ENCODE data around the gene WRAP53. TPM values are rescaled to one million over a fixed set of nuclear protein-coding genes. Genes with fewer than 3 reads are reported as not detected.

Gene WRAP53
- total and polyA plus RNA-seq, 2 of the 13 experiments (the other 11 are each of a cell fraction or from before 2014, with no cell fraction given) = 7.0 to 19.5 TPM

DNA sequence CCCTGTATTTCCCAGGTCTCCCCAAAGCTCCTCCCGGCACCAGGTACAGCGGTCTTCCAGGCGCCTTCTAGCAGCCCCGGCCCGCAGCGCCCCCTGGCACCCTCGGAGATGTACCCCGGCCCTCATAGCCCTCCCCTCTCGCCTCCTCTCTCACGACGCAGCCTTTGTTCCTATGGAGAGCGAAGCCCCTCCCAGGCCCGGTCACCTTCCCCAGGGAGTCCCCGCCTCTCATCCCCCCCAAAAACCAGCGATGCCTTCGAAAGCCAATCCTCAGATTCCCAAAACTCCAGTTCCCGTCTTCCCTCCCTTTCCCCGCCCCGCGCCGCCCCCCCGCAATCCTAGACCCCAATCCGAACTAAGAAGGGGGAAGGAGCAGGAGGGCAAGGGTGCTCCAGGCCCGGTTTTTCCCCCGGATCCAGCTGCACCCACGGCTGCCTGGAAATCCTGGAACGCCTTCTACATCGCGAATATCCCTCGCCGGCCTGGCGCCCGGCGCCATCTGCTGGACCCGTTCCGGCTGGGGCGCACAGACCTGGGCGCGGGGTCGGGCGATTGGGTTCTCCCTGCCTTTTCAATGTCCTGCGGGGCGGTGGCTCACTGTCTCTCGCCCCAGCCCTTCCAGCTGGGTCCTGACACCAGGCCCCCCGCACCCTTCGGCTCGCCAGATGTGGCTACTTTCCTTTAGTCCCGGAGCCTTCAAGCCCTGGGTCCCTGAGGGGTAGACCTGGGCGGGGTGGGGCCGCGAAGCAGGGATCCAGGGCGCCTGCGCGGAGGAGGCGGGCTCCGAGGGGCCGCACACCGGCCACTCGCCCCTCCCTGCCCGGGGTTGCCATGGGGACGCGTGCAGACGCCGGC, 28.9 kb downstream of the WRAP53 start, which contains the start of gene DNAH2:
Gene DNAH2 (plus strand): TSS at position 844 of the 855 bp plus-strand sequence. CDS start 1,991 bp downstream, outside the sequence.
- ChIA-PET CTCF (ENCODE audit: low intra/inter-chr PET ratio, low total read pairs) (interaction anchor here (2.0 kb wide), 1 partner anchor 29 kb away, joined by 5 read pairs; the partner anchor contains the start of gene WRAP53), POLR2A (interaction anchor here (0.9 to 2.0 kb wide), 4 partner anchors 11 to 31 kb away, joined by 3 to 6 read pairs (median 4); partner anchors contain the start of genes TP53 and WRAP53)
- Histone ChIP-seq H3K9me3 (ENCODE audit: low read length) (no peaks in the 10 kb centered on the region), H3K79me2 (ENCODE audit: insufficient read depth, low read length) (no peaks in the 10 kb centered on the region), H3K27me3 (ENCODE audit: control insufficient read depth in 1 of 2, insufficient read depth in 2 of 2, low read length in 2 of 2) (peaks cover 12 to 85% of the 10 kb centered on the region in 2 experiments), H3K36me3 (replicated peaks in 1 of 2; ENCODE audit: control insufficient read depth in 1 of 2, insufficient read depth in 2 of 2, low read length in 2 of 2) (no peaks in the 10 kb centered on the region), H3K4me1 (ENCODE audit: insufficient read depth, low read length) (peaks cover 27% of the 10 kb centered on the region), H3K4me2 (ENCODE audit: low read depth, low read length) (peak within 1 kb of the TSS; percentile 78), H4K20me1 (ENCODE audit: insufficient read depth, low read length) (no peaks in the 10 kb centered on the region), H2AFZ (ENCODE audit: low read length) (no peak within 1 kb of the TSS), H3K9ac (ENCODE audit: insufficient read depth, low read depth, low read length) (no peak within 1 kb of the TSS), H3K4me3 (replicated peaks in 1 of 3; ENCODE audit: insufficient read depth in 1 of 3, low read depth in 2 of 3, low read length in 3 of 3) (peak within 1 kb of the TSS; percentile 49 to 72 (median 62); a peak in 5 of 6 replicates), H3K27ac (ENCODE audit: extremely low read length, insufficient read depth, low read length) (no peak within 1 kb of the TSS)
- DNase-seq (ENCODE audit: low spot score) = peak; percentile 60
- peak; percentile 86 for ATAC-seq
- BruUV-seq (replicated peaks) = no TSS peak
- intact Hi-C loops (cut with micrococcal nuclease; ENCODE audit: unreplicated experiment) (no loop called here), in situ Hi-C loops (cut with HindIII; ENCODE audit: extremely low pct_ligation_motif_present, low pct_unique_long_range_greater_than_20kb) (loop anchor here (5.0 kb wide), 1 partner anchor 85 kb away; the partner anchor contains the start of gene SHBG)
- FAIRE-seq = no peak
- under 1% methylated on average over 53 of the region's 64 CpGs for WGBS (ENCODE audit: low lambda C conversion rate)
- TF ChIP-seq, protein P1, sequence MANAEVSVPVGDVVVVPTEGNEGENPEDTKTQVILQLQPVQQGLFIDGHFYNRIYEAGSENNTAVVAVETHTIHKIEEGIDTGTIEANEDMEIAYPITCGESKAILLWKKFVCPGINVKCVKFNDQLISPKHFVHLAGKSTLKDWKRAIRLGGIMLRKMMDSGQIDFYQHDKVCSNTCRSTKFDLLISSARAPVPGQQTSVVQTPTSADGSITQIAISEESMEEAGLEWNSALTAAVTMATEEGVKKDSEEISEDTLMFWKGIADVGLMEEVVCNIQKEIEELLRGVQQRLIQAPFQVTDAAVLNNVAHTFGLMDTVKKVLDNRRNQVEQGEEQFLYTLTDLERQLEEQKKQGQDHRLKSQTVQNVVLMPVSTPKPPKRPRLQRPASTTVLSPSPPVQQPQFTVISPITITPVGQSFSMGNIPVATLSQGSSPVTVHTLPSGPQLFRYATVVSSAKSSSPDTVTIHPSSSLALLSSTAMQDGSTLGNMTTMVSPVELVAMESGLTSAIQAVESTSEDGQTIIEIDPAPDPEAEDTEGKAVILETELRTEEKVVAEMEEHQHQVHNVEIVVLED (CRISPR knock-in tag; IDR thresholded peaks at IDR 0.05; ENCODE audit: borderline replicate concordance) = peak; percentile 21; the same call in 1 of the 2 replicates
- TF ChIP-seq ZNF136 (CRISPR knock-in tag; IDR thresholded peaks at IDR 0.05; ENCODE audit: low read depth) (0 out of 2 replicates have a peak, but pooled peaks have one; percentile 81), SMAD9 (CRISPR knock-in tag; IDR thresholded peaks at IDR 0.05) (0 out of 2 replicates have a peak, but pooled peaks have one; percentile 47), SAP130 (CRISPR knock-in tag; IDR thresholded peaks at IDR 0.05; ENCODE audit: low read depth) (peak; percentile 63), ZNF431 (CRISPR knock-in tag; IDR thresholded peaks at IDR 0.05; ENCODE audit: borderline replicate concordance, low read depth) (0 out of 2 replicates have a peak, but pooled peaks have one; percentile 41), KMT2B (CRISPR knock-in tag; IDR thresholded peaks at IDR 0.05) (no peak), ISL2 (CRISPR knock-in tag; IDR thresholded peaks at IDR 0.05) (peak; percentile 38; the same call in 1 of the 2 replicates), ELF3 (CRISPR knock-in tag; IDR thresholded peaks at IDR 0.05) (peak; percentile 28; the same call in 1 of the 2 replicates), NR3C1 (CRISPR knock-in tag; IDR thresholded peaks at IDR 0.05) (no peak), PCBP1 (IDR thresholded peaks at IDR 0.05; ENCODE audit: borderline replicate concordance, low read depth, low read length) (0 out of 2 replicates have a peak, but pooled peaks have one; percentile 51), ZNF274 (CRISPR knock-in tag; IDR thresholded peaks at IDR 0.05) (peak; percentile 51; the same call in 1 of the 2 replicates), ZNF768 (CRISPR knock-in tag; IDR thresholded peaks at IDR 0.05) (0 out of 2 replicates have a peak, but pooled peaks have one; percentile 23), ZNF543 (CRISPR knock-in tag; IDR thresholded peaks at IDR 0.05) (no peak), ZMAT3 (CRISPR knock-in tag; conservative IDR thresholded peaks at IDR 0.05) (peak; percentile 59; the same call in 1 of the 2 replicates), RFX1 (IDR thresholded peaks at IDR 0.05) (peak; percentile 67), ZNF605 (CRISPR knock-in tag; IDR thresholded peaks at IDR 0.05) (0 out of 2 replicates have a peak, but pooled peaks have one; percentile 46)
- TF ChIP-seq, protein P2, sequence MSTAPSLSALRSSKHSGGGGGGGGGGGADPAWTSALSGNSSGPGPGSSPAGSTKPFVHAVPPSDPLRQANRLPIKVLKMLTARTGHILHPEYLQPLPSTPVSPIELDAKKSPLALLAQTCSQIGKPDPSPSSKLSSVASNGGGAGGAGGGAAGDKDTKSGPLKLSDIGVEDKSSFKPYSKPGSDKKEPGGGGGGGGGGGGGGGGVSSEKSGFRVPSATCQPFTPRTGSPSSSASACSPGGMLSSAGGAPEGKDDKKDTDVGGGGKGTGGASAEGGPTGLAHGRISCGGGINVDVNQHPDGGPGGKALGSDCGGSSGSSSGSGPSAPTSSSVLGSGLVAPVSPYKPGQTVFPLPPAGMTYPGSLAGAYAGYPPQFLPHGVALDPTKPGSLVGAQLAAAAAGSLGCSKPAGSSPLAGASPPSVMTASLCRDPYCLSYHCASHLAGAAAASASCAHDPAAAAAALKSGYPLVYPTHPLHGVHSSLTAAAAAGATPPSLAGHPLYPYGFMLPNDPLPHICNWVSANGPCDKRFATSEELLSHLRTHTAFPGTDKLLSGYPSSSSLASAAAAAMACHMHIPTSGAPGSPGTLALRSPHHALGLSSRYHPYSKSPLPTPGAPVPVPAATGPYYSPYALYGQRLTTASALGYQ (CRISPR knock-in tag; IDR thresholded peaks at IDR 0.05) = 0 out of 2 replicates have a peak, but pooled peaks have one; percentile 19
- TF ChIP-seq, protein P3, sequence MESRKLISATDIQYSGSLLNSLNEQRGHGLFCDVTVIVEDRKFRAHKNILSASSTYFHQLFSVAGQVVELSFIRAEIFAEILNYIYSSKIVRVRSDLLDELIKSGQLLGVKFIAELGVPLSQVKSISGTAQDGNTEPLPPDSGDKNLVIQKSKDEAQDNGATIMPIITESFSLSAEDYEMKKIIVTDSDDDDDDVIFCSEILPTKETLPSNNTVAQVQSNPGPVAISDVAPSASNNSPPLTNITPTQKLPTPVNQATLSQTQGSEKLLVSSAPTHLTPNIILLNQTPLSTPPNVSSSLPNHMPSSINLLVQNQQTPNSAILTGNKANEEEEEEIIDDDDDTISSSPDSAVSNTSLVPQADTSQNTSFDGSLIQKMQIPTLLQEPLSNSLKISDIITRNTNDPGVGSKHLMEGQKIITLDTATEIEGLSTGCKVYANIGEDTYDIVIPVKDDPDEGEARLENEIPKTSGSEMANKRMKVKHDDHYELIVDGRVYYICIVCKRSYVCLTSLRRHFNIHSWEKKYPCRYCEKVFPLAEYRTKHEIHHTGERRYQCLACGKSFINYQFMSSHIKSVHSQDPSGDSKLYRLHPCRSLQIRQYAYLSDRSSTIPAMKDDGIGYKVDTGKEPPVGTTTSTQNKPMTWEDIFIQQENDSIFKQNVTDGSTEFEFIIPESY (CRISPR knock-in tag; IDR thresholded peaks at IDR 0.05) = no peak
